Fibroblast of gingiva (primary cell): Measurements from ENCODE around the gene SERHL2.
"Not testable (repeated sequence)": the region's sequence is repeated elsewhere in the genome, so short reads cannot be mapped to it uniquely, and the experiment has no call there.

Source experiments
- DNase-seq: peaks from one replicate; pipeline ENCODE4 v3.0.0-alpha.2; 2011; ENCODE audit warnings: low read depth

The SERHL2 gene, protein sequence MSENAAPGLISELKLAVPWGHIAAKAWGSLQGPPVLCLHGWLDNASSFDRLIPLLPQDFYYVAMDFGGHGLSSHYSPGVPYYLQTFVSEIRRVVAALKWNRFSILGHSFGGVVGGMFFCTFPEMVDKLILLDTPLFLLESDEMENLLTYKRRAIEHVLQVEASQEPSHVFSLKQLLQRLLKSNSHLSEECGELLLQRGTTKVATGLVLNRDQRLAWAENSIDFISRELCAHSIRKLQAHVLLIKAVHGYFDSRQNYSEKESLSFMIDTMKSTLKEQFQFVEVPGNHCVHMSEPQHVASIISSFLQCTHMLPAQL

DNA sequence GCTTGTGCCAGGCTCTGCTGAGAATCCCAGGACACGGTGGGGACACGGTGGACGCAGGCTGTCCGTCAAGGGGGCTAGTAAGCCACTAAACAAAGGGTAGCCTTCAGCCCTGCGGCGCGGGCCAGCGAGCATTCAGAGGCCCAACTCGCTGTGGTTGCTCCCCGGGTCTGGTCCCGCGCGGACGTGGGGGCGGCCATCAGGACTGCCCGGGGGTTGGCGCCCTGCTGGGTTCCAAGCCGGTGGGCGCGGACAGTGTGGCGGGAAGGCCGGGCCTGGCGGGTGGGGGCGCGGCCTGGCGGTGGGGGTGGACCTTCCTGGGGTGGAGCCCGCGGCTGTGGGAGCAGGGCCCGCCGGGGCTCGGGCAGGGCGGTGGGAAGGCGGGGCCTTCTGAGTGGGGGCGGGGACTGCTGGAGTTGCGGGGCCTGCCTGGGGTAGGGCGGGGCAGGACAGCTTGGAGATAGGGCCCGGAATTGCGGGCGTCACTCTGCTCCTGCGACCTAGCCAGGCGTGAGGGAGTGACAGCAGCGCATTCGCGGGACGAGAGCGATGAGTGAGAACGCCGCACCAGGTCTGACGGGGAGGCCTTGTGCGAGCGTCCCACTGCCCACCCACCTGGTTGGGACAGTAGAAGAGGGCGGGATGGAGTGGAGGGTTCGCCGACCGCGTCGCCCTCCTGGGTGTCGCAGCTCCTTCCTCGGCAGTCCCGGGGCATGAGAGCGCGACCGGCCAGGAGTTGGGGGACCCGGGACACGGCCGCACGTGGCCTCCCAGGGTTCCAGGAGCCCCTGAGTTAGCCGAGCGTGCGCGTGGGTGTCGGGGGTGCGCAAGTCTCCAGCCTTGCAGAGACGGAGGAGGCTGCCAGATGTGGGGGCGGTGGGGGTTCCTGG lies at the start of gene SERHL2:
Gene SERHL2 (plus strand): TSS at position 482 of the 887 bp plus-strand sequence. CDS start 65 bp downstream, at position 547.
- peak; percentile 85 for DNase-seq

DNA sequence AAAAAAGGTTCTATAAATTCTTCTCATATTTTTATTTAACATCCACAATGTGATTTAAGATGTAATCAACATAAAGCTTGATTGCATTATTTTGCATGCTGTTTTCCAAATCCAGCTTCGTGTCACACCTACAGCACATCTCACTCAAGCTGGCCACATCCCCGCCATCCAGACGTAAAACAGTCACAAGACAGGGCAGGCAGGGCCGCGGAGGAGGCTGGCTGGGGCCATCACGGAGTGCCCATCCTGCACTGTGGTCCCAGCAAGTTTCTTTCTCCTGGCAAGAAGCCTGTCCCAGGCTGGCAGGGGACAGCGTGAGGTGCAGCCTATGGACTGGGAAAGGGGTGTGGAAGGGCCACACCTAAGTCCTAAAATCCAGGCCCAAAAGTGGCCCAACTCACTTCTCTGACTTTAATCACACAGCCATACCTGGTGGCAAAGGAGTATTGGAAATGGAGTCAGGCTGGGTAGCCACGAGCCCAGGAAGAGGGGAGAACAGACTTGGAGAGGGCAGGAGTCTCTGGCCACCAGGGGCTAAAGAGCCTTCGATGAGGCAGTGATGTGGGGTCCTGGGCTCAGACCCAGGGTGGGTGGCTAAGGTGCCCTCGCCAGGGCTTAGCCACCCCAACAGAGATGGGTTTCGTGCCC lies 45.3 kb upstream of the SERHL2 start:
- DNase-seq = not testable (repeated sequence)

DNA sequence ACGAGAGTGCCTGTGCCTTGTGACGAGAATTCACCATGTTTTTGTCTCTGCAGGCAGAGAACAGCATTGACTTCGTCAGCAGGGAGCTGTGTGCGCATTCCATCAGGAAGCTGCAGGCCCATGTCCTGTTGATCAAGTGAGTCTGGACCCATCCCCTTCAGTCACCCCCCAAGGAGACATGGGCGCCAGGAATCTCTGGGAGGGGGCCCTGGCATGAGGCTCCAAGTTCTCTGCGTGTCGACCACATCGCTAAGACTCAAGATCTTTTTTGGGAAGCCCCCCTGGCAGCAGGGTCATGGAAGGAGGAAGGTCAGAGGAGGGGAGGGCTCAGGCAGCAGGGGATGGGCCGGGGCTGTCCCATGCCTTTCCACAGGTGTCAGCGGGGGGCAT lies 44.8 kb upstream of the SERHL2 start:
- not testable (repeated sequence) for DNase-seq

DNA sequence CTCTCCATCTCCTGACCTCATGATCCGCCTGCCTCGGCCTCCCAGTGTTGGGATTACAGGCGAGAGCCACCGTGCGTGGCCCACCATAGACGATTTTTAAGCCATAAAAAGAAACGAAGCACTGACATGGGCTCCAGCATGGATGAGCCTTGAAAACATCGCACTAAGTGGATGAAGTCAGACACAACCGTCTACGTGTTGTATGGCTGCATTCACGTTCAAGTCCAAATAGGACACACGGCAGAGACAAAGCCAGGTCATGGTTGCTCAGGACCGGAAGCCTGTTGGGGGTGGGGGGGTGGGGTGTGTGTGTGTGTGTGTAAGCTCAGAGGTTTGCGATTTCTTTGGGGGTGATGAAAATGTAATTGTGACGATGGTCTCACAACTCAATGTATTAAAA lies 44.2 kb upstream of the SERHL2 start:
- DNase-seq = no peak

DNA sequence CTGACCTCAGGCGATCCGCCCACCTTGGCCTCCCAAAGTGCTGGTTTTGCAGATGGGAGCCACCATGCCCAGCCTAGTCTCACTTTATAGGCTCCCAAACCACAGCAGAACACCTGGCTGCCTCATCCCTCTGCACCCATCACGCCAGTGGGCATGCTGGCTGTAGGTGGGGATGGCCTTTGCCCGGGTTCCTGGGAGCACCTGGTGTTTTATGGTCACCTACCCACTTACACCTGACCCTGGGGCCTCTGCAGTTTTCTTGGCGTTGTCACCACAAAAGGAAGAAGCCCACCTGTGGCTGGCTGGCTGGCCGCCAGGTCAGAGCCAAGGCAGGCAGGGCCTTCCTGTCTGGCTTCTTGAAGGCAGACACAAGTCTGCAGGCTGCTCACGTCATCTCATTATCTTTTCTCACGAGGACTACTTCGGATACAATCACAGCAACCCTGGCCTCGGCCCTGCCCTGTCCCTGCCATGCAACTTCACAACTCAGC lies 42.3 kb upstream of the SERHL2 start:
- DNase-seq = no peak

DNA sequence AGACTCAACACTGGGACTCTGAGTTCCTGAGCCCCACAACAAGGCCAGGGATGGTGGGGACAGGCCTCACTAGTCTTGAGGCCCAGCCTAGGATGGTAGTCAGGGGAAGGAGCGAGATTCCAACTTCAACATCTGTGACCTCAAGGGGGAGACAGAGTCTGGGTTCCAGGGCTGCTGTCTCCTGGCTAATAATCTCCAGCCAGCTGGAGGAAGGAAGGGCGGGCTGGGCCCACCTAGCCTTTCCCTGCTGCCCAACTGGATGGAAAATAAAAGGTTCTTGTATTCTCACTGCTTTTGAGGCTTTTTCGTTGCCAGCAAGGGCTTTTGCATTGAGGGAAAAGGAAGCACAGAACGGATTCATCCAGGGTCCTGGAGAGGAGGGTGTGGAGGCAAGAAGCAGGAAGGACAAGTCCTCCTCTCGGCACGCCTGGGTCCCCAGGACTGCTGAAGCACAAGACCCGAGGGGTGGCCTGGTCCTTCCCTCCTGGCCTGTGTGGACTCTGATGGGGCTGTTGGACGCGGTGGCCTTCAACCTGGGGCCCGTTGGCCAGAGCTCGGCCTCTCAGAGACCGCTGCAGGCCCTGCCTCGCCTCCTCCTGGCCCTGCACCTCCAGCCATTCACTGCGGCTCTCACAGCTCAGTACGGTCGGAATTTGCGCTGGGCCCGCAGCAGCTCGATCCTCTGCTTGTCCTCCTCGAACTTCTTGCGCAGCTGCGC lies 41.3 kb upstream of the SERHL2 start:
- not testable (repeated sequence) for DNase-seq

DNA sequence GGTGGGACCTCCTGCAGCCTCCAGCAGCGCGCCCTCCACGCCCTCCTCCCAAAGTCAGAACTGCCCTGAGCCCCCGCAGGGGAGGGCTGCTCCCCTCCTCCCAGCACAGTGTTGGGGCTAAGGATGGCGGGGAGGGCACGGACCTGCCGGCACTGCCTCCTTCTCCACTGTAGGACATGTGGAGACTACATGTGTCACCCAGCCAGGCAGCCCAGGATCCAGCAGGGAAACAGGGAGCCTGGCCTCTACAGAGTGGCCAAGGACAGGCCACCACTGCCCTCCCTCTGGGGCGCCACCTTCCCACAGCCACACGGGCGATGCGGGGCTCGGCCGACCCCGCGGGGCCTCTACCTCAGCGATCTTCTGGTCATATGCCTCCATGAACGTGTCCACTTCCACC lies 39.4 kb upstream of the SERHL2 start:
- not testable (repeated sequence) for DNase-seq

DNA sequence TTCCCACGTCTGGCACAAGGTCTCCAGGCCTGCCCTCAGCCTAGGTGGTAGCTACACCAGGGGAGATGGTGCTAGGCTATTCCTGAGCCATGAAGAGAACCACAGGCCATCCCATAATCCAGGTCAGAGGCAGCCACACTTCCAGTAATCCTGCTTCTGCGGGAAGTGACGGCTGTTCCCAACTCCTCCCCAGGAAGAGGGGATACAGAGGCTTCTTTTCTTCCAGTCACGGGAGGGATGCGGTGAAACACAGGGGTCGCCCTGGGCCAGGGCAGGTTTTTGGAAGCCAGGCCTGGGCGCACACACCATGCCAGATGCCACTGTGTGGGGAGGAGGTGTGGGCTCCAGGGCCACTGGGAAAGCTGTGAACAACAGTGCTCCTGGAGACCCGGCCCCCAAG lies 38.5 kb upstream of the SERHL2 start:
- not testable (repeated sequence) for DNase-seq

DNA sequence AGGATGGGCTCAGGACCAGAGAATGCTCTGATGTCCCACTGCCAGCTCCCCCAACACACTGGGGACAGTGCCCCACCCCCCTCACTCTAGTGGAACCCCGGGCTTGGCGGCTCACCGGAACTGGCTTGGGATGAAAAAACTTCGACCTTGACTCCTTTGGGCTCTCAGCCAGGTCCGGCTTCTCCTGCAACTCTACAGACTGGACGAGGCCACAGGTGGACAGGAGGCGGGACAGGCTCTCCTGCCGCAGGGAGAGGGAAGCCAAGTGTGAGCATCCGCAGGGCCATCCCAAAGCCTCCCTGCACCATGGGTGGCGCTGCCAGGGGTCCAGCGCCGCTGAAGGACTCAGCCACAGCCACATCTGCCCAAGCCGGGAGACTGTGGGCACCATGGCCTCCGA lies 37.9 kb upstream of the SERHL2 start:
- no peak for DNase-seq

DNA sequence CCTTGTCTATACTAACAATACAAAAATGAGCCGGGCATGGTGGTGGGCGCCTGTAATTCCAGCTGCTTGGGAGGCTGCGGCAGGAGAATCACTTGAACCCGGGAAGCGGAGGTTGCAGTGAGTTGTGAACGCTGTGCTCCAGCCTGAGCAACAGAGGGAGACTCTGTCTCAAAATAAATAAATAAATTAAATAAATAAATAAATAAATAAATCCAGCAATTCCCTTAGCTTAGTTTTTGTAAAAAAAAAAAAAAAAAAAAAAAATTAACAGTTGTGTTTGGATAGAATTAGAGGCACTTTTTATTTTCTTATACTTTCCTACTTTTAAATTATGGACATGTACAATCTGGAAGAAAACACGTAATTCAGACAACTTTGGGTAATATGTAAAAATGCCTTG lies 36.7 kb upstream of the SERHL2 start:
- DNase-seq = not testable (repeated sequence)

DNA sequence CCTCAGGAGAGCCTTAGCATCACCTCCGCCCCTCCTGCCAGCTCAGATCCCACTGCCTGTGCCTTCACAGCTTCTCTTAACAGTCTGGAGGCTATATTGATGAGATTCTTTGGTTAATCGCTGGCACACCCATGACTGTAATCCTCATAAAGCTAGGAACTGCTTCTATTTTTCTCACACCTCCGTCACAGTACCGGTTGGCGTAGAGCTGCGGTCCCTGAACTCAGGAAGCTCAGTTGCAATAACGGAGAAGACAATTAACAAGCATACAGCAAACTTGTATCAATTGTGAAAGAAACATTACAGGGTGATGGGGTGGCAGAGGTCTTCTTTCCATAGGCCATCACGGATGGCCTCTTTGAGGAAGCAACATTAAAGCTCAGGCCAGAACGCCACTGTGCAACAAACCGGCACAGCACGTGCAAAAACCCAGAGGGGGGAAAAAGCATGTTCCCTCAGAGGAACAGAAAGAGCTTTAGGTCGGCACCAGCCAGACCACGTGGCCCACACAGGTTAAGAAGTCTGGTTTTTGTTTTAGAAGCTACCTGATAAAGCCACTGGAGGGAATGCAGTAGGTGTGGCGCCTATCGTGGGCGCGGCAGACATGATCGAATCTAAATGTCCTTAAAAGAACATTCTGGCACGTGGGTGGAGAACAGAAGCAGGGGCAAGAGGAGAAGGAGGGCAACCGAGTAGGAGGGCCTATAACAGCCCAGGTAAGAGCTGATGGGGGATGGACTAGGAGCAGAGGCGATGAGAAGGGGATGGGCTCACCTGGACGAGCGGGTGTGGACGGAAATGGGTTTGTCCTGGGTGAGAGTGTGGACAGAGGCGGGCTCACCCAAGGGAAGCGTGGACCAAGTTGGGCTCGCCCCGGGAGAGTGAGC lies 34.9 kb upstream of the SERHL2 start:
- not testable (repeated sequence) for DNase-seq

DNA sequence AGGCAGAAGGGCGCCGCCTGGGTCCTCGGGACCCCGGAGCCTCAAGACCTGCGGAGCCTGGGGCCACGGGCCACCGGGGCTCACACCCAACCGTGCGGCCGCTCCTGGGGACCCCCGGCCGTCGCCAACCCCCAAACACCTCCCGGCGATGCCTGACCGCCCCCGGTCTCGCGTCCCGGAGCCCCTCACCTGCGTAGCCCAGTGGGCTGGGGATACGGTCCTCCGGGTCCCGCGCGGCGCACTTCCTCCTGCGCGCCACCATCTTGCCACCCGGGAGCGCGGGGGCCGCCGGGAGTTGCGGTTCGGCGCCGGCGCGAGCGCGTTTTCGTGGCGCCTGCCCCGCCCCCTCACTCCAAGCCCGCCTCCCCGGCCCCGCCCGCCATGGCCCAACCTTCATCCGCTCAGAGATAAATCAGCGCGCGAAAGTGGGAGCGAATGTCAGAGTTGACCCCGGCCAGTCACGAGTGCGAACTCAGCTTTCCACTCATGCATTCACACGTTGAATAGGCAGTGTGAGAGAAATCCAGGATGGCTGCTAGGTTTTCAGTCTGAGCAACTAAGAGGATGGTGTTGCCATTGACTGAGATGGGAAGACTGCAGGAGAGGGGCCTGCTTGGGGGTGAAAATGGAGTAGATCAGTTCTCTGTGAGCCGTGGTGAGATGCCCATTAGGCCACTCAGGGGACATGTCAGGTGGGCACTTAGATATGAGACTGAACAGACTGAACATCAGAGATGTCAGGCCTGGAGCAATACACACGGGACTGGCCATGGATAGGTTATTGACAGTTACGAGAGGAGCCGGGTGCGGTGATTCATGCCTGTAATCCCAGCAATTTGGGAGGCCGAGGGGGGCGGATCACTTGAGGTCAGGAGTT lies 34.0 kb upstream of the SERHL2 start, which contains the start of gene RRP7A:
Gene RRP7A (minus strand): TSS at position 272 of the 877 bp plus-strand sequence. CDS start 10 bp downstream, at position 262.
- peak; percentile 69 for DNase-seq

DNA sequence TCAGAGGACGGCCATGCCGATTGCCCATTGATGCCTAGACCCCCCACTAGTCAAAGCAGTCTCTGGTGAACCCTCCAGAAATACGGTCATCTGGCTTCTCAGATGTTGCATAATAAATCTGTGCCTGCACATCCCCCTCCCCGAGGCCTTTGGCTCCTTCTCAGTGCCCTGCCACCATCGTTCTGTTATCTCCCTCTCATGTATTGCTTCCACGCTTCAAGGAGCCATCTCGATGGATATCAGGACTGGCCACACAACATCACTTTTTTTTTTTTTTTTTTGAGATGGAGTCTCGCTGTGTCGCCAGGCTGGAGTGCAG lies 32.6 kb upstream of the SERHL2 start:
- DNase-seq = no peak

DNA sequence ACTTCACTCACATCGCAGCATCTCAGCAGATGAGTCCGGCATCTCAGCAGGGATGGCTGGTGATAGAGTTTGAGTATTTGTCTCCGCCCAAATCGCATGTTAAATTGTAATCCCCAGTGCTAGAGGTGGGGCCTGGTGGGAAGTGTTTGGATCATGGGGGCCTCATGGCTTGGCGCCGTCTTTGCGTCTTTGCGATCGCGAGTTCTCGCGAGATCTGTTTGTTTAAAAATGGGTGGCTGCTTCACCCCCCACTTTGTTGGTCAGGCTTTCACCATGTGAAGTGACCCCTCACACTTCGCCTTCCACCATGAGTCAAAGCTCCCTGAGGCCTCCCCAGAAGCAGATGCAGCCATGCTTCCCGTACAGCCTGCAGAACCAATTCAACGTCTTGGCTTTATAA lies 31.2 kb upstream of the SERHL2 start:
- no peak for DNase-seq

DNA sequence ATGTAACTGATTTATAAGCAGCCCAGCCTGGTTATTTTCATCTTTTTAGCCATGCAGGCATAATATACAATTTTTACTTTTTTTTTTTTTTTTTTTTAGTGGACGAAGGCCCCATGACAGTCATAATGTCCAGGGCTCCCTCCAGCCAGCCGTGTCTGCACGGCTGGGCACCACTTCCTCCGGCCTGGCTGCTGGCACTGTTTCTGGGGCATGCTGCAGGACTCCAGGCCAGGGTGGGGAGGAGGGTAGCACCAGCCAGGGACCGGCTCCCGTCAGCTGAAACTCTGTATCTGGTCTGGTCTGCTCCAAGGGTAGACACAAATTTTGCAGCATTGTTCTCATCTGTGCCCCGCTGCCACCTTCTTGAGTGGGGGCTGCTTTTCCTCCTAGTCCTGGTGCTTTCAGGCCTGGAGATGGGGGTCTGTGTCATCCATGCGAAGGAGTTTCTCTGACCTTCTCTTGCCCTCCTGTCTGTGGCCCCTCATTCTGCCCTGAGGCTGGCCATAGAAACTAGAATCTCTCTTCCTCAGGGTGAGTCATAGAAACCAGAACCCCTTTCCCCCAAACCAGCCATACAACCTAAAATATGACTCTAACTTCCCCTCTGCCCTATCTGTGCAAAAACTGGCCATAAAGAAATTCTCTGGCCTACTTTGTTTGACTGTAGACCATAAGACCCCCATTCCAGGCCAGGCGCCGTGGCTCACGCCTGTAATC lies 25.0 kb upstream of the SERHL2 start:
- DNase-seq = no peak

DNA sequence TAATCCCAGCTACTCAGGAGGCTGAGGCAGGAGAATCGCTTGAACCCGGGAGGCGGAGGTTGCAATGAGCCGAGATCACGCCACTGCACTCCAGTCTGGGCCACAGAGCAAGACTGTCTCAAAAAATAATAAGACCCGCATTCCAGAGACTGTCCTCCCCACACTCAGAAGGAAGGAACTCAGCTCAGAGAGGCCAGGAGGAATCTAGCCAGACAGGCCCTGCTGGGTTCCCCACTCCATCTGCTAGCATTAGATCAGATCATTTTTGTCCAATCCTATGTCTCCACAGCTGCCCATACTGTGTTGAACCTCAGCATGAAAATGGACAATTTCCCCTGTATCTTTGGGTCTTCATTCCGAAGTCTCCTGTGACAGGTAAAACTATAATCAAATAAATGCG lies 24.3 kb upstream of the SERHL2 start:
- not testable (repeated sequence) for DNase-seq

DNA sequence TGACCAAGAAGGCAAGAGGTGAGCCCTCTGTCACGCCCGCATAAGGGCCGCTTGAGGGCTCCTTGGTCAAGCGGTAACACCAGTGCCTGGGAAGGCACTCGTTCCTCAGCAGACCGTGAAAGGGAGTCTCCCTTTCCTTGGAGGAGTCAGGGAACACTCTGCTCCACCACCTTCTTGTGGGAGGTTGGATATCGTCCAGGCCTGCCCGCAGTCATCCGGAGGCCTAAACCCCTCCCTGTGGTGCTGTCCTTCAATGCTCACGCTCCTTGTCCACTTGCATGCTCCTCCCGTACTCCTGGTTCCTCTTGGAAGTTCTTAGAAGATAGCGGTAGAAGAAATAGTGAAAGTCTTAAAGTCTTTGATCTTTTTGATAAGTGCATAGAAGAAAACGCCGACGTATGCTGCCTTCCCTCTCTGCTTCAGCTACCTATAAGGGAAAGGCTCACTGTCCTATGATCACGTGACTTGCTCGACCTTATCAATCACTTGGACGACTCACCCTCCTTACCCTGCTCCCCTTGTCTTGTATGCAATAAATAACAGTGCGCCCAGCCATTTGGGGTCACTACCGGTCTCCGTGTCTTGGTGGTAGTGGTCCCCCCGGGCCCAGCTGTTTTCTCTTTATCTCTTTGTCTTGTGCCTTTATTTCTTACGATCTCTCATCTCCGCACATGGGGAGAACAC lies 22.2 kb upstream of the SERHL2 start:
- DNase-seq = not testable (repeated sequence)

DNA sequence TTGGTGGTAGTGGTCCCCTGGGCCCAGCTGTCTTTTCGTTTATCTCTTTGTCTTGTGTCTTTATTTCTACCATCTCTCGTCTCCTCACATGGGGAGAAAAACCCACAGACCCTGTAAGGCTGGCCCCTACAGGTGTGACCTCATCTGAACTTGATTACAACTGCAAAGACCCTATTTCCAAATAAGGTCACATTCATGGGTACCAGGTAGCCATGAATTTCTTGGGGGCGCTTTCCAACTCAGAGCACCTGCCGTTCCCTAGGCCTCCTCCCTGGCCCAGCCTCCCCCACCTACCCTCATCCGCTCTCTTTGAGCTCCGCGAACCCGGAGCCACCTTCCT lies 20.1 kb upstream of the SERHL2 start:
- no peak for DNase-seq
